GM15510 (cell line): ENCODE measurements around the gene KNTC1.

Experiments used
- POLR2A ChIP-seq: IDR thresholded peaks from 3 replicates; pipeline ENCODE4 v1.6.1; 2011; ENCODE audit warnings: borderline replicate concordance; ENCODE audit not compliant: insufficient read length; ENCODE audit errors: extremely low read depth

Gene KNTC1

DNA sequence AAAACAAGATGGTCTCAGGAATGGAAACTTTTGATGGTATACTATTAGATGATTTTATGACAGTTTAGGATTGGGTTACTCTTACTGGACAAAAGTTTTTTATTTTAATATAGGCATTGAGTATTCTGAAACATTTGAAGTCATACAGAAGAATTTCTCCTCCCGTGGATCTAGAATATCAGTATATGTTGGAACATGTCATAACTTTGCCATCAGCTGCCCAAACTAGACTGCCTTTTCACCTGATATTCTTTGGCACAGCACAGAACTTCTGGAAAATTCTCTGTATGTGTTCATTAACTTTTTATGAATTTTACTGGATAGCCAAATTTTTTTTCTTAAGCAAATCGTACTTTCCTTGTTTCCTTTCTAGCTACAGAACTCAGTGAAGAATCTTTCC is 75.4 kb downstream of the KNTC1 start:
- TF ChIP-seq POLR2A = no peak

DNA sequence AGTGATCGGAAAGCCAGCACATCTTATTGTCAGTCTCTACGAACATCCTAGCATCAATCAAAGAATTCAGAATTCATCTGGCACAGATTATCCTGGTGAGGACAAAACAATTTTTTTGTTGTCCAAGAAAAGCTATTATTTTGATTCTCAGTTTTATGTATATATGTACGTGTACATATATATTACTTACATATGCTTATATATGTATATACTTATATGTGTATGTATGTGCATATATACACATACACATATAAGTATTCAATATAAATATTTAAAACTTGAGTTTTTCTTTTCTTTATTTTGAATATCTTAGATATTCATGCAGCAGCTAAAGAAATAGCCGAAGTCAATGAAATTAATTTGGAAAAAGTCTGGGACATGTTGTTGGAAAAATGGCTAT is 77.9 kb downstream of the KNTC1 start:
- no peak for TF ChIP-seq POLR2A

GRCh38 chr12:122609732-122610131 is 82.7 kb downstream of the KNTC1 start:
- no peak for TF ChIP-seq POLR2A

- no peak for TF ChIP-seq POLR2A
These were observed 83.2 kb downstream of the KNTC1 start for GRCh38 chr12:122610207-122610606.

GRCh38 chr12:122610911-122611310 is 83.9 kb downstream of the KNTC1 start:
- no peak for TF ChIP-seq POLR2A

- TF ChIP-seq POLR2A = no peak
These were observed 87.8 kb downstream of the KNTC1 start for GRCh38 chr12:122614839-122615238.

DNA sequence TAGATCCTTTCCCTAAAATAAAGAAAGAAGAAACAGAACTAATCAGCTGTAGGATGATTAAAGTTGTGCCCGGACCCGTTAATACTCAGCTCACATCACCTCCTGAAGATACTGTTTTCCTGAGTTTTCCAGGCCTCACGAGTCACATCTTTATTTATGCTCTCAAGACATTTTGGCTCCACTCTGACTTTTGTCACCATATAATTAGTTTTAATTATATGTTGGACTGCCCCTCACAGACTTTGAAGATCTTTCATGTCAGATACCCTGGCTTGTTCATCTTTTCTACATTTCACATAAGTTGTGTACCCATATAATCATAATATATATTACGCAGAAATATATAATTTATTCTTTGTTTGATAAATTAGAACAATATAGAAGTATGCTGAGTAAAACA is 88.7 kb downstream of the KNTC1 start:
- TF ChIP-seq POLR2A = no peak

GRCh38 chr12:122635471-122635870 is 108.4 kb downstream of the KNTC1 start:
- no peak for TF ChIP-seq POLR2A

- TF ChIP-seq POLR2A = no peak
These were observed 116.3 kb downstream of the KNTC1 start for GRCh38 chr12:122643207-122643805.

- TF ChIP-seq POLR2A = no peak
These were observed 119.6 kb downstream of the KNTC1 start for GRCh38 chr12:122646517-122647217.

- TF ChIP-seq POLR2A = no peak
These were observed 124.6 kb downstream of the KNTC1 start for GRCh38 chr12:122651520-122652224.

DNA sequence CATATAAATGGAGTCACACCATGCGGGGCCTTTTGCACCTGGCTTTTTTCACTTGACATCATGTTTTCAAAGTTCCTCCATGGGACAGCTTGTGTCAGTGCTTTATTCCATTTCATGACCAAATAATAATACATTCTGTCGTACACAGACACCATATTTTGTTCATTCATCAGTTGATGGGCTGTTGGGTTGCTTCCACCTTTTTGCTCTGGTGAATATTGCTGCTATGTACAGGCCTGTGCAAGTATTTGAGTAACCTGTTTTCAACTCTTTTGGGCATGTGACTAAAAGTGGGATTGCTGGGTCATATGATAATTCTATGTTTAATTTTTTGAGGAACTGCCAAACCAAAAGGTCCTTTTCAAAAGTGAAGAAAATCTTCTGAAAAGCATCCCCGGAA is 129.2 kb downstream of the KNTC1 start:
- TF ChIP-seq POLR2A = no peak

DNA sequence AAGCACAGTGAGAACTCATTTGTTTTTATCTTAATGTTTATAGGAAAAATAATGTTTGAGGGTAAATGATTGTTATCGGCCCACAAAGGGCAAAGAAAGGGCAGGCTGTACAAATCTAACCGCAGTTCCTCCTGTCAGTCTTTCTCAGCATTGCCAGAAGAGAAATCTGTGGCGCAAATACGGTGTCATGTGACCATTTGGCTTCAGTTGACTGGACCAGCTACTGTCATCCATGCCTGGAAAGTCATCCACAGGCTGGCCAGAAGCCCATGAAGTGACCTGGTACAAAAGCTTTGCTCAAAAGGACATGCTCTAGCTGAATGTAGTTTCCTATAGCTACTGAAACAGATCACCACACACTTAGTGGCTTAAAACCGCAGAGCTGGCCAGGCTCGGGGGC is 132.5 kb downstream of the KNTC1 start:
- no peak for TF ChIP-seq POLR2A

DNA sequence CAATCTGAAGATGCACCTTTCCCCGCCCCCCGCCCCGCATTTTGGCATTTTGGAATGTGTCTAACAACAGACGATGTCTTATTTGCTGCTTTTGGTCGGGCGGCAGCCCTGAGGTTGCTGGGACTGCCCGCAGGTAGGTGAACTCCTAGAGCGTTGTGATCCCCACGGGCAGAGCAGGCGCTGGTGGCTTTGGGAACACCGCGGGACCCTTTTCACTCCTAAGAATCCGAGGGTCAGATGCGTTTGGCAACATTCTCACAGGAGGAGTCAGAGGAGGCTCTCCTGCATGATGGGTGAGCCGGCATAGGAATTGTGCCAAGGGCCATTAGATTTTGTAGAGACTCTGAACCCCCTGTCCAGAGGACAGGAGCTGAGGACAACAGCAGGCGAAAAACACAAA is 134.2 kb downstream of the KNTC1 start:
- no peak for TF ChIP-seq POLR2A

DNA sequence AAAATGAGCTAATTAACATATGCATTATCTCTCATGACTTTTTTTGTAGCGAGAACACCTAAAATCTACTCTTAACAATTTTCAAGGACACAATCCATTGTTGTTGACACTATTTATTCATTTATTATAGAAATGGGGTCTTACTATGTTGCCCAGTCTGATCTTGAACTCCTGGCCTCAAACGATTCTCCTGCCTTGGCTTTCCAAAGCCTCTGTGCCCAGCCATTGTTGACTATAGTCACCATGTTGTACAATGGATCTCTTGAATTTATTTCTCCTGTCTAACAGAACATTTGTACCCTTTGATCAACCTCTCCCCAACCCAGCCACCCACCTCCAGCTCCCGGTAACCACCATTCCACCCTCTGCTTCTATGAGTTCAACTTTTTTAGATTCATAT is 134.9 kb downstream of the KNTC1 start:
- no peak for TF ChIP-seq POLR2A

DNA sequence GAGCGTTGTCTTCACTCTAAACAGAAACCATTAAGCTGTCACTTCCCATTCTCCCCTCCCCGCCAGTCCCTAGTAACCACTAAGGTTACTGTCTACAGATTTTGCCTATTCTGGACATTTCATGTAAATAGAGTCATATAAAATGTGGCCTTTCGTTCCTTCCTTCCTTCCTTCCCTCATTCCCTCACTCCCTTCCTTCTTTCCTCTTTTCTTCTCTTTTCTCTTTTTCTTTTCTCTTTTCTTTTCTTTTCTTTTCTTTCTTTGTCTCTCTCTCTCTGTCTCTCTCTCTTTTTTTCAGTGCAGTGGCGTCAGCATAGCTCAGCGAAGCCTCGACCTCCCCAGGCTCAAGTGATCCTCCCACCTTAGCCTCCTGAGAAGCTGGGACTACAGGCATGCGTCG is 138.3 kb downstream of the KNTC1 start:
- TF ChIP-seq POLR2A = no peak

- no peak for TF ChIP-seq POLR2A
These were observed 138.7 kb downstream of the KNTC1 start for GRCh38 chr12:122665759-122666158.

GRCh38 chr12:122668268-122668667 is 141.2 kb downstream of the KNTC1 start:
- TF ChIP-seq POLR2A = no peak
